HG03159 (cell line): ENCODE data around the gene DTX1.

Experiments
- ATAC-seq: cut with Tn5 transposase; IDR thresholded peaks from one replicate; pipeline ENCODE4 v1.9.1; 2021; ENCODE audit warnings: mild to moderate bottlenecking, moderate library complexity; ENCODE audit not compliant: unreplicated experiment

DTX1 gene

GRCh38 chr12:113070117-113070906 is 13.8 kb downstream of the DTX1 start:
- no peak for ATAC-seq

GRCh38 chr12:113071135-113072112 is 14.9 kb downstream of the DTX1 start:
- ATAC-seq: no peak

- no peak for ATAC-seq
Measured at GRCh38 chr12:113072136-113072535, 15.6 kb downstream of the DTX1 start.

- no peak for ATAC-seq
Measured at GRCh38 chr12:113073586-113073985, 17.1 kb downstream of the DTX1 start.

GRCh38 chr12:113075137-113075683 is 18.7 kb downstream of the DTX1 start:
- ATAC-seq: peak; percentile 83

- ATAC-seq: no peak
Measured at GRCh38 chr12:113077057-113077858, 20.7 kb downstream of the DTX1 start.

- ATAC-seq: no peak
Measured at GRCh38 chr12:113077859-113078255, 21.3 kb downstream of the DTX1 start.

- no peak for ATAC-seq
Measured at GRCh38 chr12:113081873-113082272, 25.3 kb downstream of the DTX1 start.

GRCh38 chr12:113082486-113083148 is 26.1 kb downstream of the DTX1 start:
- peak; percentile 69 for ATAC-seq

- no peak for ATAC-seq
Measured at GRCh38 chr12:113083863-113084435, 27.4 kb downstream of the DTX1 start.

GRCh38 chr12:113086249-113087164 is 30.0 kb downstream of the DTX1 start:
- no peak for ATAC-seq

- ATAC-seq: no peak
Measured at GRCh38 chr12:113087193-113087592, 30.7 kb downstream of the DTX1 start.

GRCh38 chr12:113088037-113088436 is 31.5 kb downstream of the DTX1 start:
- ATAC-seq: no peak

- ATAC-seq: no peak
Measured at GRCh38 chr12:113088971-113089756, 32.6 kb downstream of the DTX1 start.

- ATAC-seq: no peak
Measured at GRCh38 chr12:113089839-113090238, 33.3 kb downstream of the DTX1 start.

- no peak for ATAC-seq
Measured at GRCh38 chr12:113090740-113091139, 34.2 kb downstream of the DTX1 start.

- no peak for ATAC-seq
Measured at GRCh38 chr12:113091506-113091905, 35.0 kb downstream of the DTX1 start.
